GM12878 (cell line): ENCODE data around the gene POLR3A. TPM values are rescaled to one million over a fixed set of nuclear protein-coding genes. Genes with fewer than 3 reads are reported as not detected.

Experiments used
- ATAC-seq: fragments of 200-7000 bp; cut with Tn5 transposase; 3 replicates; pipeline ENCODE4 v1.9.1; 2020; ENCODE audit warnings: mild to moderate bottlenecking, moderate library complexity
- BruUV-seq: library from RNA; stranded (reverse); fragments of 400-500 nt; replicated peaks from 2 replicates; lab custom pipeline; 2021; lab: Mats Ljungman, UMichigan
- CTCF ChIA-PET: fragments of 300-600 bp; sonication (Branson Sonifier 250); formaldehyde crosslinking; extraction: SDS; loops from one replicate; lab custom pipeline; 2021; ENCODE audit warnings: inconsistent platforms; lab: Yijun Ruan, JAX
- POLR2A ChIA-PET: fragments of 350-600 bp; formaldehyde crosslinking; extraction: SDS; loops from one replicate; lab custom pipeline; 2021; ENCODE audit warnings: inconsistent platforms; lab: Charles Lee
- RAD21 ChIA-PET: fragments of 300-600 bp; sonication (Branson Sonifier 250); formaldehyde crosslinking; loops from one replicate; lab custom pipeline; 2023; ENCODE audit warnings: antibody characterized with exemption; ENCODE audit not compliant: unreplicated experiment; lab: Charles Lee
- SMC1A ChIA-PET: fragments of 300-600 bp; sonication (Branson Sonifier 250); formaldehyde crosslinking; loops from one replicate; lab custom pipeline; 2023; ENCODE audit not compliant: unreplicated experiment, uncharacterized antibody; lab: Charles Lee
- DNase-seq: peaks from one replicate; pipeline ENCODE4 v3.0.0-alpha.2; 2011; ENCODE audit warnings: low read depth, low spot score
- FAIRE-seq: peaks from 3 replicates; lab custom pipeline; 2011; peaks lifted over from hg19 to GRCh38; lab: Jason Lieb, UNC
- H2AFZ ChIP-seq: 2 replicates; pipeline ENCODE4 v1.6.0; 2011; ENCODE audit warnings: low read depth, low read length, control low read depth; ENCODE audit not compliant: control insufficient read depth
- H3K27ac ChIP-seq: 2 replicates; pipeline ENCODE4 v1.5.1; 2011; ENCODE audit warnings: control low read depth; ENCODE audit not compliant: control insufficient read depth, insufficient read depth
- H3K27me3 ChIP-seq, 2 experiments: replicated peaks in 1 of 2; 2 replicates each; pipeline versions ENCODE4 v1.6.0 to v1.6.1; 2011; ENCODE audit warnings: low read length in 1 of 2; ENCODE audit not compliant: control insufficient read depth in 2 of 2, insufficient read depth in 2 of 2
- H3K36me3 ChIP-seq, 2 experiments: 2 replicates each; pipeline ENCODE4 v1.5.1; 2011; ENCODE audit warnings: low read length in 1 of 2; ENCODE audit not compliant: control insufficient read depth in 2 of 2, insufficient read depth in 2 of 2
- H3K4me1 ChIP-seq: 2 replicates; pipeline ENCODE4 v1.6.1; 2011; ENCODE audit warnings: mild to moderate bottlenecking, low read length, moderate library complexity, mixed read lengths; ENCODE audit not compliant: control insufficient read depth, insufficient read depth
- H3K4me2 ChIP-seq: 2 replicates; pipeline ENCODE4 v1.6.0; 2011; ENCODE audit warnings: control low read depth; ENCODE audit not compliant: control insufficient read depth, insufficient read depth
- H3K4me3 ChIP-seq: fragments of 200-600 bp; sonication (generic); 2 replicates; pipeline ENCODE4 v1.5.1; 2016
- H3K79me2 ChIP-seq: 2 replicates; pipeline ENCODE4 v1.6.0; 2011; ENCODE audit warnings: low read length; ENCODE audit not compliant: control insufficient read depth, insufficient read depth
- H3K9ac ChIP-seq: 2 replicates; pipeline ENCODE4 v1.8.0; 2011; ENCODE audit warnings: low read length, control low read depth, mixed read lengths; ENCODE audit not compliant: control insufficient read depth, insufficient read depth
- H3K9me3 ChIP-seq: replicated peaks from 3 replicates; pipeline ENCODE4 v1.5.1; 2011; ENCODE audit warnings: mild to moderate bottlenecking, low read length; ENCODE audit not compliant: control insufficient read depth, insufficient read depth
- H4K20me1 ChIP-seq: 2 replicates; pipeline ENCODE4 v1.6.0; 2011; ENCODE audit not compliant: control insufficient read depth, insufficient read depth
- E4F1 ChIP-seq: fragments of 450-650 bp; IDR thresholded peaks from 2 replicates; pipeline ENCODE4 v1.6.1; 2018; ENCODE audit warnings: borderline replicate concordance, mild to moderate bottlenecking; ENCODE audit not compliant: partially characterized antibody
- IKZF2 ChIP-seq, 2 experiments: fragments of 450-650 bp; IDR thresholded peaks; 2 replicates each; pipeline ENCODE4 v1.6.1; 2017; ENCODE audit warnings: mild to moderate bottlenecking in 2 of 2, moderate library complexity in 2 of 2
- KLF5 ChIP-seq: fragments of 450-650 bp; IDR thresholded peaks from 2 replicates; pipeline ENCODE4 v1.6.1; 2014; ENCODE audit warnings: mild to moderate bottlenecking; ENCODE audit not compliant: partially characterized antibody
- NKRF ChIP-seq: fragments of 450-650 bp; conservative IDR thresholded peaks from 2 replicates; pipeline ENCODE4 v1.6.1; 2017; ENCODE audit warnings: mild to moderate bottlenecking, moderate library complexity
- NR2C2 ChIP-seq: IDR thresholded peaks from 2 replicates; pipeline ENCODE4 v1.6.1; 2011; ENCODE audit warnings: borderline replicate concordance, low read depth; ENCODE audit not compliant: control insufficient read depth, insufficient read length
- YBX1 ChIP-seq: fragments of 450-650 bp; IDR thresholded peaks from 2 replicates; pipeline ENCODE4 v1.6.1; 2016; ENCODE audit warnings: antibody characterized with exemption
- ZNF592 ChIP-seq: fragments of 450-650 bp; IDR thresholded peaks from 2 replicates; pipeline ENCODE4 v1.6.1; 2017; ENCODE audit warnings: mild to moderate bottlenecking, moderate library complexity
- WGBS: methylation state at CpG from one replicate; pipeline ENCODE4 v1.1.6; 2016; ENCODE audit warnings: low lambda C conversion rate; ENCODE audit not compliant: insufficient replicate concordance, insufficient coverage; ENCODE audit errors: missing lambda C conversion rate; 5-methylcytosine and 5-hydroxymethylcytosine counted together
- in situ Hi-C: fragments of 300-500 bp; cut with MboI; formaldehyde crosslinking; loops from 9 replicates; pipeline ENCODE4 v1.14.3; 2018; ENCODE audit warnings: mixed read lengths
- intact Hi-C: fragments of 100-400 bp; cut with micrococcal nuclease; formaldehyde crosslinking; loops from one replicate; pipeline ENCODE4 v1.14.2; 2022; ENCODE audit not compliant: unreplicated experiment
- polyA plus RNA-seq, 11 experiments: library from polyadenylated mRNA; depleted of rRNA in 4 of 11; unstranded in 6 of 11; stranded (reverse) in 5 of 11; fragments of >200 nt; fragmentation: Nextera tagmentation in 4 of 11; fragmentation: Illumina TruSeq in 1 of 11; extraction: Ambion mirVana in 4 of 11; extraction: Trizol in 1 of 11; gene quantifications; 1 replicate in 1 of 11; 2 replicates in 10 of 11; pipeline versions ENCODE4 v1.2.1 to v1.2.3, GENCODE V29; 2011 to 2016; ENCODE audit warnings: inconsistent platforms in 2 of 11, missing spikeins in 2 of 11, low read depth in 1 of 11
- total RNA-seq, 4 experiments: library from RNA; depleted of rRNA in 3 of 4; stranded (reverse); fragments of >200 nt in 3 of 4; fragmentation: Illumina TruSeq in 1 of 4; extraction: Trizol in 1 of 4; gene quantifications; 2 replicates each; pipeline versions ENCODE4 v1.2.1 to v1.2.3, GENCODE V29; 2013 to 2021

The POLR3A gene
- total and polyA plus RNA-seq, 10 of the 15 experiments (the other 5 are each of a cell fraction or from before 2014, with no cell fraction given), result 5.4 to 20.4 (median 14.4) TPM

- Histone ChIP-seq H2AFZ (no peak overlapping the region), H3K36me3 (peaks cover 13 to 35% of the 10 kb centered on the region in 2 experiments), H3K9ac (no peak overlapping the region), H3K4me1 (no peaks in the 10 kb centered on the region), H4K20me1 (no peaks in the 10 kb centered on the region), H3K79me2 (no peaks in the 10 kb centered on the region), H3K27ac (no peak overlapping the region), H3K4me3 (no peak overlapping the region), H3K9me3 (no peaks in the 10 kb centered on the region)
- 93% methylated on average over 1 of the region's 1 CpG for WGBS
- DNase-seq, result no peak
- in situ Hi-C loops, result no loop called here
- FAIRE-seq, result no peak
- BruUV-seq, result no TSS peak
- intact Hi-C loops, result no loop called here
- ChIA-PET POLR2A (no interaction called here), CTCF (no interaction called here)
- ATAC-seq, result no peak
- TF ChIP-seq YBX1, result no peak
- TF ChIP-seq KLF5, result no peak
- TF ChIP-seq NR2C2, result no peak
- TF ChIP-seq E4F1, result no peak
- no peak for TF ChIP-seq IKZF2 (IDR thresholded peaks at IDR 0.05)
- TF ChIP-seq NKRF, result no peak
- no peak for TF ChIP-seq ZNF592
- TF ChIP-seq, all 136 proteins: peak for 0
- no peaks in the 10 kb centered on the region for H3K27me3 ChIP-seq
- SMC1A ChIA-PET, result interaction anchor here (1.5 kb wide), 1 partner anchor 167 kb away, joined by 4 read pairs; no protein-coding TSS in a partner anchor
- H3K4me2 ChIP-seq, result no peak overlapping the region
- RAD21 ChIA-PET, result no interaction called here
Measured at GRCh38 chr10:78013564-78013963, 15.8 kb downstream of the POLR3A start.
